H54 (cell line): ENCODE data around the gene CDK4.

Source experiments
- DNase-seq: peaks from one replicate; pipeline ENCODE4 v3.0.0; 2011; ENCODE audit warnings: low spot score, mixed read lengths; ENCODE audit not compliant: insufficient read length
- FAIRE-seq: peaks from 3 replicates; lab custom pipeline; 2011; peaks lifted over from hg19 to GRCh38; lab: Jason Lieb, UNC
- POLR2A ChIP-seq: IDR thresholded peaks from 2 replicates; pipeline ENCODE4 v1.6.1; 2011; ENCODE audit warnings: low read depth, mild to moderate bottlenecking, low read length

The CDK4 gene

GRCh38 chr12:57765698-57766463 is 13.8 kb upstream of the CDK4 start:
- TF ChIP-seq POLR2A: no peak
- FAIRE-seq: no peak
- DNase-seq: no peak

GRCh38 chr12:57765003-57765697 is 13.0 kb upstream of the CDK4 start:
- no peak for TF ChIP-seq POLR2A
- FAIRE-seq (no peak), DNase-seq (no peak)

- TF ChIP-seq POLR2A: no peak
- DNase-seq: no peak
Measured at GRCh38 chr12:57764662-57765002, 12.5 kb upstream of the CDK4 start.

GRCh38 chr12:57763881-57764661 is 12.0 kb upstream of the CDK4 start:
- FAIRE-seq: no peak
- DNase-seq: no peak
- TF ChIP-seq POLR2A: no peak

More at GRCh38 chr12:57764662-57765002, 12.5 kb upstream of the CDK4 start:
- no peak for FAIRE-seq

GRCh38 chr12:57762463-57762862 is 10.4 kb upstream of the CDK4 start:
- DNase-seq: no peak
- FAIRE-seq: no peak
- TF ChIP-seq POLR2A: no peak

- no peak for TF ChIP-seq POLR2A
- DNase-seq (no peak), FAIRE-seq (no peak)
Measured at GRCh38 chr12:57761391-57761998, 9.4 kb upstream of the CDK4 start.

- FAIRE-seq: no peak
- DNase-seq: no peak
- TF ChIP-seq POLR2A: no peak
Measured at GRCh38 chr12:57760347-57760982, 8.4 kb upstream of the CDK4 start.

- no peak for TF ChIP-seq POLR2A
- no peak for FAIRE-seq
- no peak for DNase-seq
Measured at GRCh38 chr12:57759360-57759980, 7.4 kb upstream of the CDK4 start.

- no peak for TF ChIP-seq POLR2A
- FAIRE-seq (no peak), DNase-seq (no peak)
Measured at GRCh38 chr12:57758552-57759359, 6.6 kb upstream of the CDK4 start.

- FAIRE-seq (no peak), DNase-seq (no peak)
- no peak for TF ChIP-seq POLR2A
Measured at GRCh38 chr12:57757771-57758170, 5.7 kb upstream of the CDK4 start.

- DNase-seq (no peak), FAIRE-seq (no peak)
- TF ChIP-seq POLR2A: no peak
Measured at GRCh38 chr12:57756406-57757341, 4.6 kb upstream of the CDK4 start.
